ENCODE results near the gene PRSS38.

PRSS38 gene

DNA sequence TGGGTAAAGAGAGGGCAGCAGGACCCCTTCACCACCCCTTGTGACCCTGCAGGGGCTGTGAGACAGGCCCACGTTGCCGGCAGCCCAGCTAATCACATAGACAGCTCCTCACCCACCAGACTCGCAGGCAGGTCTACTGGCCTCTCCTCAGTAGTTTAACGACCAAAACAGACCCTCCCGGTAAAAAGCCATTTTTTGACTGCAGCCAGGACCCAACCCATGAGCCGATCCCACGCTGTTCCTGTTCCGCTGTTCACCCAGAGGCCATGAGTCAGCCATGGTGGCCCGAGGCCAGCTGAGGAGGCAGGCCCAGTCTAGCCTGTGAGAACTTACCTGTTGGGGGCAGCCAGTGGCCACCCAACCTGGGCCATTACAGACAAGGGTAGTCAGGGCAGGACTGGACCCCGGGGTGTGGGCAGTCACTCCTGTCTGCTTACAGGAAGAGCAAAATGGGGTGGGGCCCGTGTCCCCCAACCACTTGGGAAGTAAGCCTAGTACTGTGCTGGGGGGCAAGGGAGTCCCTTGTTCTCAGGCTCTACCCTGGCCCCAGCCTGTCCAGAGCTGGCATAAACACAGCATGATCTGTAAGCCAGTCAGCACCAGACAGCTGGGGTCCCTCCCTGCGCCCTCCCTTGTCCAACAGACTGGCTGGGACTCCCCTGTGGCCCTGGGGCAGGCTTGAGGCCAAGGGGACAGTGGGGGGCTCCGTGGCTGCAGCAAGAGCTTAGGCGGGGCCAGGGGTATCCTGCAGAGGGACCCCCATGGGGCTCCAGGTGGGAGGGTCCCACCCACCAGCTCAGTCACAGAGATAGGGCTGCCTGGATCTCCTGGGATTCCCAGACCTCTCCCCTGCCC, 70.4 kb downstream of the PRSS38 start:
- no peak for DNase-seq (ENCODE audit: low read depth)

DNA sequence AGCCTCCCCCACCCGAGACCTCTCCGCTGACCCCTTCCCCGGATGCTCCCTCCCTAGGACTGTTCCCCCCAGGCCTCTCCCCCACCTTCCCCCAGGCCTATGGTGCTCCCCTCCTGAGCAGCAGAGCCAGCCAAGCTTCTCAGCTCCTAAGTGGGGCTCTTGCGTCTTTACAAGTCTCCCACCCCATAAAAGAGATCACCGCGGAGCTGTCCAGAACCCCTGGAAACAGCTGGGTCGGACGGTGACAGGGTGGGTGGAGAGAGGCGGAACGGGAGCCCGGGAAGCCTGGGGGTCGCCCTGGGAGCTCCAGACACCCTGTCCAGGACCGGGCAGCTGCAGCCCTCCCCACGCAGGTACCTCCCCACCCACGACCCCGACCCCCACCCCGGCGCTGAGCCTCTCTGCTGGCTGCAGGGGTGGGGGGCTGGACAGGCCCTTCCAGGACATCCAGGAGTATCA, 71.1 kb downstream of the PRSS38 start:
- no peak for DNase-seq (ENCODE audit: low read depth)

DNA sequence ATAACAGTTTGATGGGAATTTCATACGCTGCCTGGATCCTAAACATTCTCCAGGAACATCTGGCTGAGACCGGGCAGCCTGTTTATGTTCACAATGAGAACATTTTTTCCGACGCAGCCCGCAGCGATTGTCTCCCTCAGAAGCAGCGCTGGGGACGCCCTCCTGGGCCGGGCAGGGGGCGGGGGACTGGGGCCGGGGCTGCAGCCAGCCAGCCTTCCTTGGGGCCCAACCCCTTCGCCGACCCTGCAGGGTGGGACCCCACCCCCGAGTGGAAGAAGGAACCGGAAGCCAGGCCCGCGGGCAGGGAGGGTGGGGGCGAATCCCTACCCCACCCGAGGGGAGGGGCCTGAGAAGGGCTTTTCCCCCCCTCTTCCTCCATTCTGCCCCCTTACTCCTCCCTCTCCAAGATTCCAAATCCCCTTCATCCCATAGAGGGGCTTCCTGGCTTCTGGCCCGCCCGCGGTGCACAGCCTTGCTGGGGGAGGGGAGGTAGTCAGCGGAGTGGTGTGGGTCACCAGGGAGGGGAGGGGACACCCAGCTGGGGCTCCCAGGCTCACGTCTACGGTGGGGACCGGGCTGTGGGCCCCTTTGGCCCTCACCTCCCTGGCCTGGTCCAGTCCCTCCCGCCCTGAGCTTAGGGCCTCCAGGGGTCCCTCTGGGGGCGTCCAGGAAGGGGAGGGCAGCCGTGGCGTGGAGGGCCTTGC, 71.7 kb downstream of the PRSS38 start:
- DNase-seq (ENCODE audit: low read depth) = no peak

DNA sequence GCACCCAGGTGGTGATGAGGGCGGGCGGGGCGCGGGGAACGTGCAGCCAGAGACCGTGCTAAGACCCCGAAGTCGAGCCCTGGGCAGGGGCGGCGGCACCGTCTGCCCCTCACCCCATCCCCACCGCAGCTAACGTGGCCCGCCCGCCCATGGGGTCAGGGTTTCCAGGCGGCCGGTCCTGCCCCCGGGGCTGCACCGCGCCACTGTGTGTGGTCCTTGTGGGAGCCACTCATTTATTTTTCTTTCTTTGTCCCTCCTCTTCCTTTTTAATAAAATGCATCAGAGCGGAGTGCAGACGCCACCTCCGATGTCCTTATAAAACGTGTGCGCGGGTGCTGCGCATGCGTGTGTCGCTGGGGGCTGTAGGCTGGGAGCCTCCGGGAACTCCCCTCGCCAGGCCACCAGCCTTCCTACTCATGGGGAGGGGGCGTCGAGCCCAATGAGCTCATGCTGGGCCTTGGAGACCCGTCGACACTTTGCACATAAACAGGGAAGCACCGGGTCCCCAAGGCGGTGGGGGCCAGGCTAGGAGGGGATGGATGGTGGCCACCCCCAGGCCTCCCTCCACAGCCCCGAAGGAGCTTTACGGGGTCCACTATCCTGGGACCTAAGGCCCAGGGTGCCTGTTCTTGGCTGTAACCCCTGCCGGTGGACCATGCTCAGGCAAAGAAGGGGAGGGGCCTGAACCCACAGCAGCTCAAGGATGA, 72.4 kb downstream of the PRSS38 start:
- DNase-seq (ENCODE audit: low read depth) = no peak

DNA sequence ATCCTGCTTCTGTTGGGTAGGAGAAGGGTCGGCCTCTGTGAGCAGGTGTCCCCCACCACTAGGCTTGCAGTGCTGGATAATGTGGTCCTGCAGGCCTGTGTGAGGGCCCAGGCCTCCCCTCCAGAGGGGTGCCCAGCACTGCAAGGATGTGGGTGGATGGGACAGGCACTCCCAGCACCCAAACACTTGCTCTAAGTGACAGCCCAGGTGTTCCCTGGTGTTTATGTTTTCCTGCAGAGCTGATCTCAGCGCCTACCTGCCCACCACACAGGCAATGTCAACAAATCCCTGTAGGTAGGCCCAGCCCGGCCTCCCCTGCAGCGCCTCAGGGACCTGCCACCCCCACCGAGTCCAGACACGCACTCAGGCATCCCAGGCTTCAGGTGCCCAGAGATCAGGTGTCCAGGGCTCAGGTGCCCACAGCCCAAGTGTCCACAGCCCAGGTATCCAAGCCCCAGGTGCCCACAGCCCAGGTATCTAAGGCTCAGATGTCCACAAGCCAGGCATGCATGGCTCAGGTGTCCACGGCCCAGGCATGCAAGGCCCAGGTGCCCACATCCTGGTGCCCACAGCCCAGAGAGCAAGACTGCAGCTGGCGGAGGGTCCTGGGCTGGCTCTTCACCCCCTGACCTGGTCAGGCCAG, 73.0 kb downstream of the PRSS38 start:
- DNase-seq (ENCODE audit: low read depth) = no peak

DNA sequence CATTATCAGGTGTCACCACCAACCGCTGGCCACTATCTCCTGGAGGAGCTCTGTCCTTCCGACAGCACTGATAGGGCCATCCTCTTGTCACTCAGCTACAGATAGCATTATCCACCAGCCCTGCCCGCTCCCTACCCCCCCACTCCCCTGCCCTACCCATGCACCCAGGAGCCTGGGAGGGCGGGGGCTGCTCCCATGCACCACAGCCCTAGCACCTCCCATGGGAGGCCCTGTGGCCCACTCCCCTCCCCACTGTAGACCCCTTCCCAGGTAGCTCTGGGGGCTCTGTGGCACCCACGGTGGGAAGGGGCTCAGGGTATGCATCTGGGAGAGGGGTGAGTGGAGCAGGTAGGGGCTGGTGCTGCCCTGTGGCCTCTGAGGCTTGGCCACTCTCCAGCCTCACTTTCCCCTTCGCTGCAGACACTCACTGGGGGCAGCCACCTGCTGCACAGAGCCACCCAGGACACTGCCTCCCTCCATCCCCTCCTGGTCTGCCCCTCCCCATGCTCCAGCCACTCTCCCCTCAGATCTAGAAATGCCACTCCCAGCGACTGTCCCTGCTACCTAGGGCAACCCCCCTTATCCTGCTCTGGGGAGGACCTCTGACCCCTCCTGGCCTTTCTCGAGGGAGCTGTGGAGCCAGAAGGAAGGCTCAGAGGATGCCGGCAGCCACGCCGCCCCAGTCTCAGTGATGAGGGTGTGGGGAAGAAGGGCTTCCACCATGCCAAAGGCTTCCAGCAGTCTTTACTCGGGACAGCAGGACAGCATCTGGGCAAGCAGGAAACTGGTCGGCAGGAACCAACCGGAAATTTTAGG, 73.8 kb downstream of the PRSS38 start:
- DNase-seq (ENCODE audit: low read depth) = no peak

DNA sequence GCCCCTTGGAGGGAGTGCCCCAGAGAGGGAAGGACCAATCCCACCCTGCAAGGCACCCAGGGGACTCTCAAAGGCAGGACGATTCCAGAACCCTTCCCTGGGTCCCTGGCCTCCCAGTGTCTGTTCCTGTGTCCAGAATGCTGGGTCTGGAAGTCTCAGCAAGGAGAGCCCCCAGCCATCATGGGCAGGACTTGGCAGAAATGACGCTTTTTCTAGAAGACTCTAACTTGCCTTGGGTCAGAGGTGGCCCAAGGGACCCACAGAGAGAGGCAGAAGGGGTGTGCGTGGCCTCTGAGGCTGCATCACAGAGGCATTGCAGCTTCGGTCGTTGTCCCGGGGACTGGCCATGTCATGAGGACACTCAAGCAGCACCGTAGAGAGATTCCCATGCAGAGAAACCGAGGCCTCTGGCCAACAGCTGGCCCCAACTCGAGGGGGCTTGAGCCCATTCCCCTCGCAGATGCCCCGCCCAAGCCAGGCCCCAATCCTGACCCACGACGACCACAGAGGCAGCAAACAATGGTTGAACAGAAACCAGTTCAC, 74.5 kb downstream of the PRSS38 start:
- DNase-seq (ENCODE audit: low read depth) = no peak

DNA sequence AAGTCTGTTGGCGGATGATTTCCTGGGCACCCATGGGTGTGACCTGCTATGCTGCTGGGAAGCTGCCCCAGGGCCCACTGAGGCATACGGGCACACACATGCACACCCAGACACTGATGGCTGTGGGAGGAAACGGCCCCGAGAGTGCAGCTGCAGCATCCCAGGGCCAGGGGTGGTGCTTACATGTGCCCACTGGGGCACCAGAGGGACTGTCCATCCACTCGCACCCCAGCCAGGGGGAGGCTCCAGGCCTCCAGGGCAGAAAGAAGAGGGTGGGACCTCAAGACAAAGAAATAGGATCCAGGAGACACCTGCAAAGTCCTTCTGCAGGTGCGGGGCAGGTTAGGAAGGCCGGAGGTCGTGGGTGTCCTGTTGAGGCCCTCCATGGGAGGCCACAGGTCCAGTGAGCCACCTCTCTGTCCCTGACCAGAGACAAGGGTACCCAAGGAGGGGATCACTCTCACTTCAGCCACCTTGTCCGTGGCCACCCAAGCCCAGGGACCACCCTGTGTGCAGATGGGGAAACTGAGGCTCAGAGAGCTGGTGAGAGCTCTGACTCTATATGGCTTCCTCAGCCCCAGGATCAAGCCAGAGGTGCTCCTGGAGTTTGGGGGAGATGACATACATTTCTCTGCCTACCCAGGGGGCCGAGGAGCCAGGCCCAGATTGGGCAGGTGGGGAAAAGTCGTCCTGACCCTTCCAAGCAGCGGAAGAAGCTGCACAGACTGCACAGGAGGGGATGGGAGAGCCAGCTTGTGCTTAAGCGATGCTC, 75.2 kb downstream of the PRSS38 start:
- DNase-seq (ENCODE audit: low read depth) = no peak

DNA sequence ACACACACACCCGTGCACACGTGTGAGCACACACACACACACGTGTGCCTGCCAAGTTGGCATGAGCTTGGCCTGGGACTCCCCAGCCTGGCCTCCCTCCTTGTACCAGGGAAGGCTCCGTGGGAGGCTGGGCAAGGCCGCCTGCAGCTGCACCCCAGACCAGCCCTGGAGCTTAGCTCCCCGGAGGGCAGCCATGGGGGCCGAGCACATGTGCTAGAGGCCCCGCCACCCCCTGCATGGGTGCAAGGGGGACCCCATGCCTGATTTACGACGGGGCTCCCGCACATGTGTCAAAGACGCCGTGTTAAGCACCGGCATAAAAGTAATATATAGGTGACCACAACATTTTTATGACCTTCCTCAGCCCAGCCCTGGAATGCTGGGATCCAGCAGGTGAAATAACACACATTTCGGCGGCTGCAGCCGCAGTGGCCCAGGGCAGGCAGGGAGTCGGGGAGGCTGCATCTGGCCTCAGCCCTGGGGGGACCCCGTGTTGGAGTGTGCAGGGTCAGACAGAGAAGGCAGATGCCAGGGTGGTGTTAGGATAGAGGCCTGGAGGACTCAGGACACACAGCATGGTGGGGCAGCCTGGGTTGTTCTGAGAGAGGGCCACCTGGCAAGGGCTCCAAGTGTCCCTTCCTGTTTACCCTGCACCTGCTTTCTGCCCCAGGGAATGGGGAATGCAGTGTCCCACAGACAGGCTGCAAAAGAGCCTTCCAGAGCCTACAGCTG, 75.9 kb downstream of the PRSS38 start:
- DNase-seq (ENCODE audit: low read depth) = no peak

DNA sequence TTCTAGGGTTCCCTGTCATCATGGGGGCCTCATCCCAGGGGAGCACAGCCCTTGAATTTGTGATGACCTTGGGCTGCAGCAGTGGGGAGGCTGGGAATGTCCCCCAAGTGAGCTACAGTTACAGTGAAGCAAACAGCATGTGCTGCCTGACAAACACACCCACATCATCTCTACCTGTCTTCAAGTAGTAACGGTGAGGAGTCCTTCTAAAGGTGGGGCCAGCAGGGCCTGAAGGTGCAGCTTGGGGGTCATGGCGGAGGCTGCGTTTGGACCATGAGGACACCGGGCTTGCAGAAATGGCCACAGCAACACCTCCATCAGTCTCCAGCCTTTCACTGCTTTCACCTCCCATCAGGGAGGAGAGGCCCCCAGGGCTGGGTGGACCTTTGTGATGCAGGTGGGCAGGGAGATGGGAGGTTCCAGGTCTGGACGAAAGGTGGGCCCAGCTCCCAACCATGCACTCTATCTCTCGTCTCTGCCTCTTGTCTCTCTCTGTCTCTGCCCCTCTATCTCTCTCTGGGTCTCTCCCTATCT, 76.5 kb downstream of the PRSS38 start:
- DNase-seq (ENCODE audit: low read depth) = no peak

DNA sequence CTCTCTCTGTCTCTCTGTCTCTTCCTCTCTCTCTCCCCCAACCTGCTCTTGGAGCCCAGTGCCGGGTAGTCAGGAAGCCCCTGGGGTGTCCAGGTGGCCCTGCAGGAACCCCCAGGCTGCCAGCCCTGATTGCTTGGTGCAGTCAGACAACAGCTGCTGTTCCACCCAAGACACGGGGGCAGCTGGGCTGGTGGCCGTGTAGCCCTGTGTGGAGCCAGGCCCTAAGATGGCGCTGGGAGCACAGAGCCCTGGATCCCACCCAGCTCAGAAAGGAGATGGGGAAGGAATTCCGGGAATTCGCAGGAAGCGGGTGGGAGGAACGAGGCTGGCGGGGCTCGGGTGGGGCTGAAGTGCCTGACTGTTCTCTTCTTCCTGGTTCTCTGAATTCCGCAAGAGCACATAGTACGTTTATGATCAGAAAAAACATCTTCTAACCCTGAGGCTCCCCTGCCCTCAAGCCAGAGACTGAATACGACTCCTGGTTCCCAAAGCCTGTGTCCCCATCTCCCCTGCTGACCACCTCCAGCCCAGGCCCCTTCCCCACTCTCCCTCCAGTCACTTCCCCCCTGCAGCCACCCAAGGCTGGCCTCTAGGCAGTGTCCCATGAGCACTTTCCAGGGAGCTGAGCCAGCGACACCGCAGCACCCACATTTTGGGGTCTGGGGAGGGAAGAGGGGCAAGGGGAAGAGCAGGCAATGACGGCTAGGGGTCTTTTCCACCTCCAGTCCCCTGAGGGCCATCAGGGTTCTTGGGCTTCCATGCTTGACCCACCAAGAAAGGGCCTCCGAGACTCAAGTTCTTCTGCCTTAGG, 77.2 kb downstream of the PRSS38 start:
- DNase-seq (ENCODE audit: low read depth) = no peak

DNA sequence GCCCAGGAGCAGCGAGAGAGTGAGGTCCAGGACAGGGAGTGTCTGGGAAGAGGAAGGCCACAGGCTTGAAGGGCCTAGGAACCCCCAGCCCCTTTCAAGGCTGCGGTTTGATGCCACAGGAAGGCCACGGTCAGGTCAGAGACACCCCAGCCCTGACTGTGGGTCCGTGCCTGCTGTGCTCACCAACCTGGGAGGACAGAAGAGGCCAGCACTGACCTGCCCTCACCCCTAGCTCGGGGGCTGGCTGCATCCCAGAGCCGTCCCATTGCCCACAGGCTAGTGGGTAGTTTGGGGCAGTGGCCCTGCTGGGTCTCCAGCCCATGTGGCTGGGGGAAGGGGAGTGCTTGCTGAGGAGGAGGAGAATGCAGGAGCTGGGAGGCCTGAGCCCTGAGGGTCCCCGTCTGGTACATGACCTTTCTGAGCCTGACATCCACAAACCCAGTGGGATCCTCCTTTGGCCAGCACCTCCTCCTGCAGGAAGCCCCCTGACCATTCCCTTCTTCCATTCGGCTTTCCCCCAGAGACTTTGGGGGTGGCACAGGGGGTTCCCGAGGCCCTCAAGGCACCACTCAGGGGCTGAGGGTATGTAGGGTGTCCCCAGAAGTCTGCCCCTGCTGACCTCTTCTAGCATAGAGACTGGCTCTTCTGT, 77.9 kb downstream of the PRSS38 start:
- no peak for DNase-seq (ENCODE audit: low read depth)

DNA sequence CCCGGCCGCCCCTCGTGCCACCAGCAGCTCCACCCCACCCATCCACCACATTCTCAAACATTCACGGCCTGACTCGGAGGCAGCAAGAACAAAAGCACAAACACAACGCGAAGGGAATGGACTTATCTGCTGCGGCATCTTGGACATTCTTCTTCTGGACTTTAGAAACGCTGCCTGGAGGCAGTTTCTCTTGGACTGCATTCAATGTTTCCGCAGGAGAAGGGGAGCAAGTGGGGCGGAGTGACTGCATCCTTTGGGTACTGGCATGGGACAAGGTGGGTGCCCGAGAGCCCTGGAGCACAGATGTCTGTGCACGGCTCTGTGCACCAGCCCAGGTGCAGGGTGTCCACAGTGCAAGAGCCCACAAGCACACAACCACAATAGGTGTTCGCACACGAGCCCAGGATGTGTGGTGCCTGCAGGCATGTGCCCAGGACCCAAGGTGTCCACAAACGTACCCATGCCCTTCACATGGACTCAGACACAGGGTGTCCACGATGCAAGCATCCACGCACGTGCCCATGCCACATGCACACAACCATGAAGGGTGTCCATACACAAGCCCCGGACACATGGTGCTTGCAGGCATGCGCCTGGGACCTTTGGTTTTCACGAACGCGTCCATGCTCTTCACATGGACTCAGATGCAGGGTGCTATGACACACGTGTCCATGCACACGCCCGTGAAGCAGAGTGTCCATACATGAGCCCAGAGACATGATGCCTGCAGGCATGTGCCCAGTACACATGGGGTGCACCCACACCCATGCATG, 78.7 kb downstream of the PRSS38 start:
- DNase-seq (ENCODE audit: low read depth) = no peak

DNA sequence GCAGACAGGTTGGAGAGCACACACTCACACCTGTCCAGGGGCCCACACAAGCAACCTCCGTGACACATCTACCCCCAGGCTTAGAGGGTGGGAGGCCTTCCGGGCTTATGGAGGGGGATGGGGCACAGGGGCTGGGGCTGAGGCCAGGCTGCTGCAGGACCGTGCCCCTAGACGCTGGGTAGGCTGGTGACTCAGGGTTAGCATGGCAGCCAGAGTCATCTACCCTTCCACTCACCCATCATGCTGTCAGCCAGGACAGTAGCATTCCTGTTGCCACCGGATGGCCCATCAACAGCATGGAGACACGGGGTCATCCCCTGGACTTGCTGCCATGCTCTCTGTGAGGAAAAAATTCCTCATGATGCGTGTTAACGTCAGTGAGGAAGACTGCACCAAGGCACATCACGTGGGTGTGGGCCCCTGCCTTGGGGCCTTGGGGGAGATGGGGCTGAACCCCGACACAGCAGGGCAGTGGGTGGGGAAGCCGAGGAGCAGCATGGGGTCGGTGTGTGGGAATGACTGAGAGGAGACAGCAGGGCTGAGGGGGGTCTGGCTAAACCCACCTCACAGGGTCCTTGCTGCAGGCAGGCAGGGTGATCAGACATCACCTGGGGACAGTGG, 79.5 kb downstream of the PRSS38 start:
- DNase-seq (ENCODE audit: low read depth) = no peak
